OCI-LY3 (cell line): Measurements from ENCODE around the gene UNC13C.

Experiments
- CTCF ChIP-seq: fragments of 200-600, 300-600 bp; sonication (generic); IDR thresholded peaks from 2 replicates; pipeline ENCODE4 v1.5.1; 2014; ENCODE audit warnings: antibody characterized with exemption, low read length, low read depth
- EZH2phosphoT487 ChIP-seq: fragments of 200-600 bp; shearing (Covaris generic); IDR thresholded peaks from 2 replicates; pipeline ENCODE4 v1.6.1; 2018; ENCODE audit warnings: antibody characterized with exemption, mixed run types, low read depth

- TF ChIP-seq CTCF (no peak), EZH2phosphoT487 (no peak)
These were observed 526.5 kb downstream of the UNC13C start for GRCh38 chr15:54504695-54505094.
